ENCODE data around the gene NSUN3.
"Not testable (repeated sequence)": the region's sequence is repeated elsewhere in the genome, so short reads cannot be mapped to it uniquely, and the experiment has no call there.

The NSUN3 gene

GRCh38 chr3:94070341-94070911, 7.6 kb downstream of the NSUN3 start:
- CTCF ChIA-PET = interaction anchor here (1.2 kb wide), 1 partner anchor 15 kb away, joined by 3 read pairs; no protein-coding TSS in a partner anchor

GRCh38 chr3:94071713-94072284, 8.9 kb downstream of the NSUN3 start:
- ChIA-PET POLR2A (interaction anchor here (2.1 kb wide), 1 partner anchor 9 kb away, joined by 10 read pairs; the partner anchor contains the start of genes DHFR2 and NSUN3), CTCF (no interaction called here)
- no peak for TF ChIP-seq PKNOX1 (IDR thresholded peaks at IDR 0.05)
- TF ChIP-seq ARNT (IDR thresholded peaks at IDR 0.05) = no peak
- no peak for TF ChIP-seq TARDBP (IDR thresholded peaks at IDR 0.05)
- no peak for TF ChIP-seq NFRKB (IDR thresholded peaks at IDR 0.05)
- no peak for TF ChIP-seq ZNF384 (IDR thresholded peaks at IDR 0.05)
- TF ChIP-seq LEF1 (IDR thresholded peaks at IDR 0.05; ENCODE audit: borderline replicate concordance) = no peak
- no peak for TF ChIP-seq ELF4 (IDR thresholded peaks at IDR 0.05)
- no peak for TF ChIP-seq HDGF (IDR thresholded peaks at IDR 0.05; ENCODE audit: borderline replicate concordance)
- TF ChIP-seq FOXM1 (IDR thresholded peaks at IDR 0.05; ENCODE audit: borderline replicate concordance) = no peak
- TF ChIP-seq FOXA1 (IDR thresholded peaks at IDR 0.05) = no peak
- TF ChIP-seq CTBP1 (IDR thresholded peaks at IDR 0.05; ENCODE audit: borderline replicate concordance) = no peak
- no peak for TF ChIP-seq SP1 (IDR thresholded peaks at IDR 0.05)
- no peak for TF ChIP-seq L3MBTL2 (conservative IDR thresholded peaks at IDR 0.05)
- TF ChIP-seq SUZ12 (IDR thresholded peaks at IDR 0.05) = no peak
- TF ChIP-seq FOXK2 (IDR thresholded peaks at IDR 0.05) = no peak
- TF ChIP-seq BHLHE40 (IDR thresholded peaks at IDR 0.05; ENCODE audit: borderline replicate concordance) = no peak
- no peak for DNase-seq (ENCODE audit: extremely low spot score)

More at GRCh38 chr3:94070341-94070911, 7.6 kb downstream of the NSUN3 start:
- TF ChIP-seq FOXK2 (IDR thresholded peaks at IDR 0.05) (no peak), ZNF384 (IDR thresholded peaks at IDR 0.05) (no peak), BHLHE40 (IDR thresholded peaks at IDR 0.05; ENCODE audit: borderline replicate concordance) (no peak), TARDBP (IDR thresholded peaks at IDR 0.05) (no peak), NFRKB (IDR thresholded peaks at IDR 0.05) (no peak), PKNOX1 (IDR thresholded peaks at IDR 0.05) (no peak)
- DNase-seq (ENCODE audit: extremely low spot score) = no peak
- POLR2A ChIA-PET = interaction anchor here (2.1 kb wide), 1 partner anchor 8 kb away, joined by 10 read pairs; the partner anchor contains the start of genes DHFR2 and NSUN3

- DNase-seq (ENCODE audit: extremely low spot score) = no peak
- TF ChIP-seq ZNF384 (IDR thresholded peaks at IDR 0.05) (no peak), L3MBTL2 (conservative IDR thresholded peaks at IDR 0.05) (no peak), HDGF (IDR thresholded peaks at IDR 0.05; ENCODE audit: borderline replicate concordance) (no peak), ARNT (IDR thresholded peaks at IDR 0.05) (no peak), BHLHE40 (IDR thresholded peaks at IDR 0.05; ENCODE audit: borderline replicate concordance) (no peak), FOXM1 (IDR thresholded peaks at IDR 0.05; ENCODE audit: borderline replicate concordance) (no peak), CTBP1 (IDR thresholded peaks at IDR 0.05; ENCODE audit: borderline replicate concordance) (no peak)
- ChIA-PET CTCF (no interaction called here), POLR2A (no interaction called here)
Measured at GRCh38 chr3:94076055-94076454, 13.2 kb downstream of the NSUN3 start.

GRCh38 chr3:94080552-94080951, 17.7 kb downstream of the NSUN3 start:
- DNase-seq (ENCODE audit: extremely low spot score); CTCF ChIA-PET: not testable (repeated sequence)
- POLR2A ChIA-PET = interaction anchor here (1.3 kb wide), 1 partner anchor 17 kb away, joined by 7 read pairs; the partner anchor contains the start of genes DHFR2 and NSUN3

GRCh38 chr3:94081884-94082283, 19.0 kb downstream of the NSUN3 start:
- ChIA-PET POLR2A (interaction anchor here (2.1 kb wide), 1 partner anchor 19 kb away, joined by 14 read pairs; the partner anchor contains the start of genes DHFR2 and NSUN3), CTCF (interaction anchor here (1.4 kb wide), 1 partner anchor 12 kb away, joined by 3 read pairs; no protein-coding TSS in a partner anchor)
- DNase-seq (ENCODE audit: extremely low spot score) = no peak
- TF ChIP-seq ZNF384 (IDR thresholded peaks at IDR 0.05) = no peak
- TF ChIP-seq FOXA1 (IDR thresholded peaks at IDR 0.05) = no peak
- no peak for TF ChIP-seq CTBP1 (IDR thresholded peaks at IDR 0.05; ENCODE audit: borderline replicate concordance)
- TF ChIP-seq LEF1 (IDR thresholded peaks at IDR 0.05; ENCODE audit: borderline replicate concordance) = no peak
- TF ChIP-seq NFRKB (IDR thresholded peaks at IDR 0.05) = no peak
- no peak for TF ChIP-seq ARNT (IDR thresholded peaks at IDR 0.05)
- no peak for TF ChIP-seq SP1 (IDR thresholded peaks at IDR 0.05)
- TF ChIP-seq SUZ12 (IDR thresholded peaks at IDR 0.05) = no peak
- TF ChIP-seq FOXM1 (IDR thresholded peaks at IDR 0.05; ENCODE audit: borderline replicate concordance) = no peak
- TF ChIP-seq TARDBP (IDR thresholded peaks at IDR 0.05) = no peak
- TF ChIP-seq BHLHE40 (IDR thresholded peaks at IDR 0.05; ENCODE audit: borderline replicate concordance) = no peak
- no peak for TF ChIP-seq PKNOX1 (IDR thresholded peaks at IDR 0.05)
- no peak for TF ChIP-seq ELF4 (IDR thresholded peaks at IDR 0.05)
- TF ChIP-seq FOXK2 (IDR thresholded peaks at IDR 0.05) = no peak
- no peak for TF ChIP-seq L3MBTL2 (conservative IDR thresholded peaks at IDR 0.05)
- no peak for TF ChIP-seq HDGF (IDR thresholded peaks at IDR 0.05; ENCODE audit: borderline replicate concordance)

GRCh38 chr3:94082391-94082937, 19.6 kb downstream of the NSUN3 start:
- POLR2A ChIA-PET = interaction anchor here (2.1 kb wide), 1 partner anchor 20 kb away, joined by 14 read pairs; the partner anchor contains the start of genes DHFR2 and NSUN3
- TF ChIP-seq FOXK2 (IDR thresholded peaks at IDR 0.05) (no peak), PKNOX1 (IDR thresholded peaks at IDR 0.05) (peak; percentile 24; the same call in 1 of the 2 replicates)
- DNase-seq (ENCODE audit: extremely low spot score) = no peak

More at GRCh38 chr3:94082391-94082937, 19.6 kb downstream of the NSUN3 start:
- CTCF ChIA-PET = interaction anchor here (1.4 kb wide), 1 partner anchor 13 kb away, joined by 3 read pairs; no protein-coding TSS in a partner anchor

Data from HEK293T (cell line).